HEK293T (cell line): ENCODE data around the gene PUDP.

Source experiments
- BHLHE40 ChIP-seq: fragments of 450-650 bp; IDR thresholded peaks from 2 replicates; pipeline ENCODE4 v1.6.1; 2016; ENCODE audit warnings: mild to moderate bottlenecking, moderate library complexity, borderline replicate concordance
- FOXK2 ChIP-seq: fragments of 450-650 bp; IDR thresholded peaks from 2 replicates; pipeline ENCODE4 v1.6.1; 2016; ENCODE audit warnings: mild to moderate bottlenecking
- SP1 ChIP-seq: fragments of 450-650 bp; IDR thresholded peaks from 2 replicates; pipeline ENCODE4 v1.6.1; 2017
- SUZ12 ChIP-seq: fragments of 450-650 bp; IDR thresholded peaks from 2 replicates; pipeline ENCODE4 v1.6.1; 2016; ENCODE audit warnings: mild to moderate bottlenecking
- TARDBP ChIP-seq: fragments of 450-650 bp; IDR thresholded peaks from 2 replicates; pipeline ENCODE4 v1.6.1; 2016
- ZNF384 ChIP-seq: fragments of 450-650 bp; IDR thresholded peaks from 2 replicates; pipeline ENCODE4 v1.6.1; 2016
- TF ChIP-seq, protein P1 (sequence below): fragments of 450-650 bp; IDR thresholded peaks from 2 replicates; pipeline ENCODE4 v1.6.1; 2016

DNA sequence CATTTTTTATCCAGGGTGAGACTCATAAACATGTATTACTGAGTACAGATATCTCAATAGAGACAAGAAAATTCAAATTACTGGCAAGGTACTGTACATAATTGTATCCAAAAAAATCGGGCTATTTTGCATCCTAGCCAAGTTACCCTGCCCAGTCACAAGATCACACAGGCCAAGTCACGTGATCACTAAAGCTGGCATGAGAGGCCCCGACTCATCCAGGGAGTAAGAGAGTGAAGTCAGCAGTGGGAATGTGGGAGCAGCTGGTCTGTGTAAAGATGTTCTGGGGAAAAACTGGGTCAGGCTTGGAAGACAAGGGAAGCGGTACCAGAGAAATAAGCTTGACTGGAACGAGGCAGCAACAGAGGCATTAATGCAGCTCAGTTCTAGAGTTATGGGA lies 119.7 kb downstream of the PUDP start:
- TF ChIP-seq, protein P1, sequence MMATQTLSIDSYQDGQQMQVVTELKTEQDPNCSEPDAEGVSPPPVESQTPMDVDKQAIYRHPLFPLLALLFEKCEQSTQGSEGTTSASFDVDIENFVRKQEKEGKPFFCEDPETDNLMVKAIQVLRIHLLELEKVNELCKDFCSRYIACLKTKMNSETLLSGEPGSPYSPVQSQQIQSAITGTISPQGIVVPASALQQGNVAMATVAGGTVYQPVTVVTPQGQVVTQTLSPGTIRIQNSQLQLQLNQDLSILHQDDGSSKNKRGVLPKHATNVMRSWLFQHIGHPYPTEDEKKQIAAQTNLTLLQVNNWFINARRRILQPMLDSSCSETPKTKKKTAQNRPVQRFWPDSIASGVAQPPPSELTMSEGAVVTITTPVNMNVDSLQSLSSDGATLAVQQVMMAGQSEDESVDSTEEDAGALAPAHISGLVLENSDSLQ: no peak
- TF ChIP-seq ZNF384: no peak
- TF ChIP-seq TARDBP: no peak
- TF ChIP-seq SP1: no peak
- TF ChIP-seq SUZ12: no peak
- no peak for TF ChIP-seq BHLHE40
- TF ChIP-seq FOXK2: no peak
